Pancreas (tissue), 10 donors: ENCODE results near the gene CFAP97. TPM values are rescaled to one million over a fixed set of nuclear protein-coding genes. Genes with fewer than 3 reads are reported as not detected.

ENCODE experiments used
- ATAC-seq, 4 donors: fragments of 200-7000 bp; cut with Tn5 transposase; one replicate each; pipeline versions ENCODE4 v1.8.0 to v1.9.1; 2020; ENCODE audit warnings: mild to moderate bottlenecking in 4 of 4, moderate library complexity in 4 of 4
- DNase-seq, 6 donors: peaks; one replicate each; pipeline ENCODE4 v3.0.0-alpha.2; 2020
- FAIRE-seq: peaks from 2 replicates; lab custom pipeline; 2012; peaks lifted over from hg19 to GRCh38; lab: Jason Lieb, UNC
- H3K27ac ChIP-seq, 4 donors: fragments of 200-600 bp; sonication (generic); 1 replicate in 3 of 4; 2 replicates in 1 of 4; pipeline versions ENCODE4 v1.5.0 to v1.8.0; 2020
- H3K27me3 ChIP-seq, 4 donors: fragments of 200-600 bp; one replicate each; pipeline ENCODE4 v1.8.0; 2021
- H3K36me3 ChIP-seq, 3 donors: fragments of 200-600 bp; sonication (generic) in 1 of 3; one replicate each; pipeline versions ENCODE4 v1.5.0 to v1.8.0; 2020 to 2021
- H3K4me1 ChIP-seq, 3 donors: fragments of 200-600 bp; one replicate each; pipeline ENCODE4 v1.8.0; 2021
- H3K4me3 ChIP-seq, 4 donors: fragments of 200-600 bp; sonication (generic) in 2 of 4; one replicate each; pipeline versions ENCODE4 v1.5.0 to v1.8.0; 2020 to 2021
- H3K9me3 ChIP-seq, 4 donors: fragments of 200-600 bp; one replicate each; pipeline ENCODE4 v1.8.0; 2021
- WGBS, 2 donors: extraction: QIAGEN DNeasy Blood & Tissue Kit; methylation state at CpG; one replicate each; pipeline ENCODE4 v1.1.7; 2013; 5-methylcytosine and 5-hydroxymethylcytosine counted together
- intact Hi-C, 3 donors: fragments of 100-400 bp; cut with DNase I; formaldehyde crosslinking; loops; one replicate each; pipeline versions ENCODE4 v1.11.1 to v1.14.2; 2022
- polyA plus RNA-seq, 2 donors: library from polyadenylated mRNA; stranded (reverse); fragments of 200-250 nt; gene quantifications; one replicate each; pipeline ENCODE4 v1.2.3, GENCODE V29; 2013
- total RNA-seq, 6 donors: library from RNA; stranded (reverse); fragmentation: NEBNext Ultra II Directional in 4 of 6; extraction: Animal tissue kit (Norgen Biotek cat#: 25700) in 4 of 6; gene quantifications; one replicate each; pipeline versions ENCODE4 v1.2.1 to v1.2.4, GENCODE V29; 2021 to 2023
- TF ChIP-seq, protein P1 (sequence below), 4 donors: fragments of 200-600 bp; sonication (generic) in 3 of 4; IDR thresholded peaks; one replicate each; pipeline versions ENCODE4 v1.5.0 to v1.8.0; 2021; ENCODE audit warnings: antibody characterized with exemption in 4 of 4
- donor health status: healthy with polysubstance abuse.
- donor health status: DM: no; HTN: no; CAD: no; lungs with moderate emphysema.
- donor health status: DM: no; HTN: no; CAD: no.
- donor health status: control.
- donor health status: control.
- donor health status: Bipolar disorder and iron deficiency.
- donor health status: DM: yes; HTN: yes; CAD: no.
- donor health status: DM: no; HTN: no; CAD: no.
- donor health status: DM: no; HTN: no; CAD: no.
- donor health status: DM: yes; HTN: yes; CAD: no.

The CFAP97 gene
- total and polyA plus RNA-seq, 8 donors = 3.4 to 19.2 (median 14.4) TPM

DNA sequence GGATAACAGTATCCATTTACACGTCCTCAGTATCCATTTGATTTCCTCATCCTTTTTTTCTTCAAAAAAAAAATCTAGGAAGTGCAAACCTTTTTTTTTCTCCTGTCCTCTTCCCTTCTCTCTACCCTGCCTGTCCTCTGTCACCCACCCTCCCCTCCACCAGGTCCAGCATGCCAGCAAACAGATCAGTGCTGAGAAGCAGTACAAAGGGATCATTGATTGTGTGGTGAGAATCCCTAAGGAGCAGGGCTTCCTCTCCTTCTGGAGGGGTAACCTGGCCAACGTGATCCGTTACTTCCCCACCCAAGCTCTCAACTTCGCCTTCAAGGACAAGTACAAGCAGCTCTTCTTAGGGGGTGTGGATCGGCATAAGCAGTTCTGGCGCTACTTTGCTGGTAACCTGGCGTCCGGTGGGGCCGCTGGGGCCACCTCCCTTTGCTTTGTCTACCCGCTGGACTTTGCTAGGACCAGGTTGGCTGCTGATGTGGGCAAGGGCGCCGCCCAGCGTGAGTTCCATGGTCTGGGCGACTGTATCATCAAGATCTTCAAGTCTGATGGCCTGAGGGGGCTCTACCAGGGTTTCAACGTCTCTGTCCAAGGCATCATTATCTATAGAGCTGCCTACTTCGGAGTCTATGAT, 59.1 kb downstream of the CFAP97 start:
- Histone ChIP-seq H3K36me3 (peaks cover 0 to 5% (median 0%) of the 10 kb centered on the region in 3 donors), H3K4me1 (peaks cover 0 to 6% (median 0%) of the 10 kb centered on the region in 3 donors), H3K27me3 (no peaks in the 10 kb centered on the region), H3K4me3 (no peak overlapping the region), H3K9me3 (no peaks in the 10 kb centered on the region), H3K27ac (no peak overlapping the region)
- DNase-seq (no peak), ATAC-seq (no peak), FAIRE-seq (no peak)
- 80 to 89% methylated on average over 16 of the region's 16 CpGs for WGBS, 2 donors
- intact Hi-C loops = no loop called here
- TF ChIP-seq, protein P1, sequence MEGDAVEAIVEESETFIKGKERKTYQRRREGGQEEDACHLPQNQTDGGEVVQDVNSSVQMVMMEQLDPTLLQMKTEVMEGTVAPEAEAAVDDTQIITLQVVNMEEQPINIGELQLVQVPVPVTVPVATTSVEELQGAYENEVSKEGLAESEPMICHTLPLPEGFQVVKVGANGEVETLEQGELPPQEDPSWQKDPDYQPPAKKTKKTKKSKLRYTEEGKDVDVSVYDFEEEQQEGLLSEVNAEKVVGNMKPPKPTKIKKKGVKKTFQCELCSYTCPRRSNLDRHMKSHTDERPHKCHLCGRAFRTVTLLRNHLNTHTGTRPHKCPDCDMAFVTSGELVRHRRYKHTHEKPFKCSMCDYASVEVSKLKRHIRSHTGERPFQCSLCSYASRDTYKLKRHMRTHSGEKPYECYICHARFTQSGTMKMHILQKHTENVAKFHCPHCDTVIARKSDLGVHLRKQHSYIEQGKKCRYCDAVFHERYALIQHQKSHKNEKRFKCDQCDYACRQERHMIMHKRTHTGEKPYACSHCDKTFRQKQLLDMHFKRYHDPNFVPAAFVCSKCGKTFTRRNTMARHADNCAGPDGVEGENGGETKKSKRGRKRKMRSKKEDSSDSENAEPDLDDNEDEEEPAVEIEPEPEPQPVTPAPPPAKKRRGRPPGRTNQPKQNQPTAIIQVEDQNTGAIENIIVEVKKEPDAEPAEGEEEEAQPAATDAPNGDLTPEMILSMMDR (IDR thresholded peaks at IDR 0.05) = no peak

DNA sequence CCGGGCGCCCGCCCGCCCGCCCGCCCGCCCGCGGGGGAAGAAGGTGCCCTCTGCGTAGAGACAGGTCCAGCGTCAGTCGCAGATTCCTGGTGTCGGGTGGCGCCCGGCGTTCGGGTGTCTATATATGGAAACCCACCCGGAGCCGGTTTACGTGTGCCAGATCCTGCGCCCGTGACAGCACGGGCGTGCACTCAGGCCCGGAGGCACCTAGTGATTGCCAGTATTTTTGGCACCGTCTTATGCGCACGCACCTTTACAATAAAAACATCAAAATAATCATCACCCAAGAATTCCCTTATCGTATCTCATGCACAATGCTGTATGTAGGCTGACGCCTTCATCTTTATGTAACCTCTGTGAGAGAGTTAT, 60.2 kb downstream of the CFAP97 start:
- ATAC-seq = peak in 3 of 4 donors; percentile 13 to 14 (median 14)
- TF ChIP-seq, protein P1 (IDR thresholded peaks at IDR 0.05) = no peak

DNA sequence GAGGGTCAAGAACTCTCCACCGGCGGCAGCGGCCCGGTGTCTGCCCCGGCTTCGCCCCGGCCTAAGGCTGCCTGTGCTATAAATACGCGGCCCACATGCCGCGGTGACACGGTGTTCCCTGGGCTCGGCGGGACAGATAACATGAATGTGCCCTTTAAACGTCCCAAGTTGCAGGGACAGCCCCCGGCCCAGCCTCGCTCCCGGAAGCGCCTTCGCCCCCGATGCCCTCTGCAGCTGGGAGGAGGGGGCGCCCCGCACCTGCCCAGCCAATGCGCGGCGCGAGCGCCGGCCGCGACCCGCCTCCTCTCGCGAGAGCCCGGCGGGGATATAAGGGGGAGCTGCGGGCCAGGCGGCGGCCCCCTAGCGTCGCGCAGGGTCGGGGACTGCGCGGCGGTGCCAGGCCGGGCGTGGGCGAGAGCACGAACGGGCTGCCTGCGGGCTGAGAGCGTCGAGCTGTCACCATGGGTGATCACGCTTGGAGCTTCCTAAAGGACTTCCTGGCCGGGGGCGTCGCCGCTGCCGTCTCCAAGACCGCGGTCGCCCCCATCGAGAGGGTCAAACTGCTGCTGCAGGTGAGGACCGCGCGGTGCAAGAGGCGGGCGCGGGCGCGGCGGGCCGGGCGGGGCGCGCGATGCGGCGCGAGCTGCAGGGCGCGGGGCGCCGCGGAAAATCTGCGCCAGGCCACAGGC, 60.7 kb downstream of the CFAP97 start, which contains the start of gene SLC25A4:
Gene SLC25A4 (plus strand): TSS at position 355 of the 689 bp plus-strand sequence. CDS start 107 bp downstream, at position 462.
- DNase-seq = peak; percentile 85 to 99 (median 94)
- intact Hi-C loops = no loop called here
- WGBS, 2 donors = 0 to 1% methylated on average over 72 to 87 of the region's 87 CpGs
- Histone ChIP-seq H3K9me3 (no peaks in the 10 kb centered on the region), H3K36me3 (peaks cover 0 to 5% (median 0%) of the 10 kb centered on the region in 3 donors), H3K27ac (peak within 1 kb of the TSS; percentile 69 to 80 (median 78)), H3K27me3 (no peaks in the 10 kb centered on the region), H3K4me1 (peaks cover 0 to 6% (median 0%) of the 10 kb centered on the region in 3 donors), H3K4me3 (peak within 1 kb of the TSS; percentile 61 to 81 (median 68))
- TF ChIP-seq, protein P1 (IDR thresholded peaks at IDR 0.05) = peak; percentile 22 to 55 (median 28)
- no peak for FAIRE-seq
- peak; percentile 96 to 99 (median 98) for ATAC-seq

More for the DNA sequence above, 60.2 kb downstream of the CFAP97 start:
- Histone ChIP-seq H3K27ac (no peak overlapping the region), H3K9me3 (no peaks in the 10 kb centered on the region), H3K4me1 (peaks cover 0 to 6% (median 0%) of the 10 kb centered on the region in 3 donors), H3K4me3 (peak overlapping the region; percentile 61 to 81 (median 68)), H3K36me3 (peaks cover 0 to 5% (median 0%) of the 10 kb centered on the region in 3 donors), H3K27me3 (no peaks in the 10 kb centered on the region)
- FAIRE-seq (no peak), DNase-seq (peak; percentile 41 to 80 (median 55))
- intact Hi-C loops = no loop called here
- WGBS, 2 donors = 1% methylated on average over 25 to 30 of the region's 30 CpGs

DNA sequence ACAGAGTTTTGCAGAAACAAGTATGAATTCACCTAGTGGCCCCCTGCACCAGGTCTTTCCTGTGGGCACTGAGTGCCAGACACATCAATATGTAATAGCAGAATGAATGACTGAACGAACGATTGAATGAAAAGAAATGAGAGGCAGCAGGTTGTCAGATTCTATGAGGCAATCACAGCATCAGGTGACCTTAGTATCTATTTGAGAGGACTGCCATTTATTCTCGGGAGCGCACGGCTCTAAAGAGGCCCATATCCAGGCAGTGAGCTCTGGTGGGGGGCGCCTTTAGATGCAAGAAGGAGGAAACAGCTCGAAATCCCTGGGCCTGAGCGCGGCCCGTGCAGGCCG, 61.3 kb downstream of the CFAP97 start:
- WGBS, 2 donors = 3 to 4% methylated on average over 11 of the region's 11 CpGs
- peak in 3 of 4 donors; percentile 41 to 57 (median 44) for ATAC-seq
- DNase-seq = no peak

More for the DNA sequence above, 61.3 kb downstream of the CFAP97 start:
- Histone ChIP-seq H3K27ac (peak overlapping the region; percentile 69 to 80 (median 78)), H3K27me3 (no peaks in the 10 kb centered on the region), H3K9me3 (no peaks in the 10 kb centered on the region), H3K4me3 (peak overlapping the region; percentile 61 to 81 (median 68)), H3K4me1 (peaks cover 0 to 6% (median 0%) of the 10 kb centered on the region in 3 donors), H3K36me3 (peaks cover 0 to 5% (median 0%) of the 10 kb centered on the region in 3 donors)
- intact Hi-C loops = no loop called here
- TF ChIP-seq, protein P1 (IDR thresholded peaks at IDR 0.05) = no peak
- FAIRE-seq = no peak
